GM18861 (cell line): ENCODE data around the gene CSNK1E.

Source experiments
- ATAC-seq: cut with Tn5 transposase; IDR thresholded peaks from one replicate; pipeline ENCODE4 v1.9.1; 2021; ENCODE audit not compliant: unreplicated experiment

The CSNK1E gene

DNA sequence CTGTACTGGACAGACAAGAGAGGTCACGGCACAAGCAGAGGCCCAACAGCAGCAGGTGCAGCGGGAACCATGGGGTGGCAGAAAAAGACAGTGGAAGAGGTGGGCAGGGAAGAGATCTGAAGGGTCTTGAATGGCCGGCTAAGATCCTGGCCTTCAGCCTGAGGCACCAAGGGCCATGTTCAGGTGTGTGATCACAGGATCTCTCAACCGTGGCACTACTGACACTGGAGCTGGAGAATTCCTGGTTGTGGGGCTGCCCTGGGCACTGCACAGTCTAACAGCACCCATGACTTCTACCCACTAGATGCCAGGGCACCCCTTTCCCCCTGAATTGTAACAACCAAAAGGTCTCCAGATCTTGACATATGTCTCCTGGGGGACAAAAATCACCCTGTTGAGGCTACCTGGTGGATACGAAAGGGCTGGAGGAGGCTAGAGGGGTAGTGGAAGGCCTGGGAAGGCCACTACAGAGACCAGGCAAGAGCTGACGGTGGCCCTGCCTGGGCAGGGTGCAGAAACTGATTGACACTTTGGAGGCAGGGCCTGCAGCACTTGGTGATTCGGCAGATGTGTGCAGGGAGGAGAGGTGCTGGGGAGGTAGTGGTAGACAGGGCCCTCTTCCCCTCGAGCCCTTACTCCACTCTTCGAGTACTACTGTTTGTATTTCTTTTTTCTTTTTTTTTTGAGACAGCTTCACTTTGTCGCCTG is 8.3 kb downstream of the CSNK1E start:
- no peak for ATAC-seq

DNA sequence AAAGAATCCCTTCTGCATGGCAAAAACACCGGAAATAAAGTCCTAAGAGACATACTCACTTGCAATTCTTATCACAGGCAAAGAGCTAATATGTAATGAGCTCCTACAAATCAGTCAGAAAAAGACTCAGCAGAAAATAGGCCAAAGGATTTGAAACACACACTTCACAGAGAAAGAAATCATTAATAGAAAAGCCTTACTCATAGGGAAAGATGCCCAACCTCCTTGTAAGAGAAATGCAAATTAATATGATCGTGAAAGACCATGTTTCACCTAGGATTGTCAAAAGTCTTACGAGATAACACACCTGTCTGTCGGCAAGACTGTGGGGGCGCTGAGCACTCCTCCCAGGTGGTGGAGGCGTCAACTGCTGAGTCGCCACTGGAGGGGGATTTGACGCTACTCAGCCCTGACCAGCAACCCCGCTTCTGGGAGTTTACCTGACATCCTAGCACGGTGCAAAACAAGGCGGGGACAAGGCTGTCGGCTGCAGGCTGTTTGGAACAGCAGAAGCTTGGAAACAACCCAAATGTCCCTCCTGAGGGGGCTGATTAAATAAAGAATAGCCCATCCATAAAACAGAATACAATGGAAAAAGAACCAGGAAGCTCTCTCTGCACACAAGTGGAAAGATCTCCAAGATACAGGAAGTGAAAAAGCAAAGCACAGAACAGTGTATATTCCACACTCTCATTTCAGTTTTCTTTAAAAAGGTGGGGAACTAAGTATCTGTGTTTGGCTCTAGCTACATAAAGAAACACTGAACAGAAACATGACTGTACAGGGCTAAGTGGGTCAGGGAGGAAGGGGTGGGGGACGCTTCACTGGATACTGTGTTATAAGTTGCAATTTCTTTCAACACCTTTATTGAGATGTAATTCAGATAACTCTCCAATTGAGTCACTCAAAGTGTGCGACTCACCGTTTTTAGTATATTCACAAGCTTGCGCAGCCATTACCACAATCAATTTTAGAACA is 11.5 kb downstream of the CSNK1E start:
- peak; percentile 66 for ATAC-seq

DNA sequence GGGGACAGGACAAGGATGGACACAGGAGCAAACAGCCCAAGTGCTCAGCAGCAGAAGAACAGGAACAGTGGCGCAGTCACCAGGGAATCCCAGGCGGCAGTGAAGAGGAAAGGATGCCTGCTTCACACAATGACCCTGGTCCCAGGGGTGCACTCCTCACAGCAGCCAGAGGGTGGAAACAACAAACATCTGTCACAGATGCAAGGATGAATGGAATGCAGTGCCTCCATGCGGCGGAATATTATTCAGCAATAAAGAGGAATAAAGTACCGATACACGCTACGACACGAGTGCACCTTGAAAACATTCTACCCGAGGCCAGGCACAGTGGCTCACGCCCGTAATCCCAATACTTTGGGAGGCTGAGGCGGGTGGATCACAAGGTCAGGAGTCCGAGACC is 12.7 kb downstream of the CSNK1E start:
- ATAC-seq, result no peak

DNA sequence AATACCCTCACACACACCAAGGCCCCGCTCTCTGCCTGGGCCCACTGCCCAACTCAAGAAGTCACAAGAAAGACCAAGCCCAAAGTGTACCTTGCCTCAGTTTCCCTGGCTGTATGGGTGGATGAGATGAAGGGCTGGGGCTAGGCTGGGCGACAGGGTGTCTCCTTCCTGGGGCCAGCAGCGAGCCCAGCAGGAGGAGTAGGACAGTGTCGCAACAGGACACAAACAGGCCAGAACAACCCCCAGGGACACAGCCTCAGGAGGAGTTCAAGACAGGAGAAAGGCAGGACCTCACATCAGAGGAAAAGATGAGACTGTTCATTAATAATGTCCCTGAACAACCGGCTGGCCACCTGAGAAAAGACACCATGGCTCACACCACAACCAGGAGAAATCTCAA is 13.3 kb downstream of the CSNK1E start:
- no peak for ATAC-seq

DNA sequence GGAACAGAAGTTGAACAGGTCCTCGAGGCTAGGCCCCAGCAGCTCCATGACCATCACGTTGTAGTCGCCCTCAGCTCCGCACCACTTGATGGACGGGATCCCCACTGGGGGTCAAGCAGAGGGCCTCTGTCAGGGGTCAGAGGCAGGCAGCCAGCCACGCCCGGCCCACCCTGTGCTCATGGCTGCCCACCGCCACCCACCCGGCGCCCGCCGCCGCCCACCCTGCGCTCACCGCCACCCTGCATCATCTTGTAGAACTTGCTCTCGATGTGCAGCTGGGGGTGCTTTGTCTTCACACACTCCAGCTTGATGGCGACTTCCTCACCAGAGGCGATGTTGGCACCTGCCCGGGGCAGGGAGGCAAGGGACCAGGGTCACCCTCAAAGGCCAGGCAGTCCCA is 14.3 kb downstream of the CSNK1E start:
- no peak for ATAC-seq

DNA sequence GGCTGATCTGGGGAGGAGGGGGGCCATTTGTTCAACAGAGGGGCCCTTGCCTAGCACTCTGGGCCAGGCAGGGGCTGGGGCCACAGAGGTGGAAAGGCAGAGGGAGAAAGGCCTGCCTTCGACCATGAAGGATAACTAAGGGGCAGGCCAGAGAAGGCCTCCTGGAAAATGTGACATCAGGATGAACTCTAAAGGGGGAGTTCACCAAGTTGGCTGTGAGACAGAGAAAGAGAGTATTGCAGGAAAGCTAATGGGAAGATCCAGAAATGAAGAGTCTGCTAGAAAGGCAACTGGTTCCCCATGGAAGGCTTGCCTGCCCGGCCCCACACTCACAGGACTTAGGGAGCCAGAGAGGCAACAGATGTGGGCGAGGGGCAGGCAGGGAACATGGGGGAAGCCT is 16.3 kb downstream of the CSNK1E start:
- ATAC-seq, result no peak

DNA sequence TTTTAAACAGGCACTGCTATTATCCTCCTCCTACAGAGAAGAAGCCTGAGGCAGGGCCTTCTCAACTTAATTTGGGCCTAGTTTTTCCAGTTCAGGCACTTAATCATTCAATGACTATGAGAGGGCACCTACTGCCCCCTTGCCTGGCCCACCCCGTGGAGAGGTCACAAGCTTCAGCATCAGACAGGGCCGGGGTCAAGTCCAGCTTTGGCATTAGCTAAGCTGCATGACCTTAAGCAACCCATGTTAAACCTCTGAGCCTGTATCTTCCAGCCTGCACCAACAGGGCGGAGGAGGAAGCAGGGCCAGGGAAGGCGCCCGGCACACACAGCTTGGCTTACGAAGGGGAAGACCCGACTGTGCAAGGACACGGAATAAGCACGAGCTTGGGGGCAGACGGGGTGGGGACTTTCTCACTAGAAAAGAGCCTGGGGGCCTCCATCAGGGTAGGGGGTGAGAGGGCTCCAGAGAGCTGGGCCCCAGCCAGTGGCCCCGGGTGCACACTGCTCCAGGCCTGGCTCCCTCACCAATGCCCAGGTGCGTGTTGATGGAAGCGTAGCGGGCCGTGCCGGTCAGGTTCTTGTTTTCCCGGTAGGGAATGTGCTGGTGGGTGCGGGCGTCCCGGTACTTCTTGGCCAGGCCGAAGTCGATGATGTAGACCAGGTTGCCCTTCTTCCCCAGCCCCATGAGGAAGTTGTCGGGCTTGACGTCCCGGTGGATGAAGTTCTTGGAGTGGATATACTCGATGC is 16.9 kb downstream of the CSNK1E start:
- ATAC-seq, result no peak

DNA sequence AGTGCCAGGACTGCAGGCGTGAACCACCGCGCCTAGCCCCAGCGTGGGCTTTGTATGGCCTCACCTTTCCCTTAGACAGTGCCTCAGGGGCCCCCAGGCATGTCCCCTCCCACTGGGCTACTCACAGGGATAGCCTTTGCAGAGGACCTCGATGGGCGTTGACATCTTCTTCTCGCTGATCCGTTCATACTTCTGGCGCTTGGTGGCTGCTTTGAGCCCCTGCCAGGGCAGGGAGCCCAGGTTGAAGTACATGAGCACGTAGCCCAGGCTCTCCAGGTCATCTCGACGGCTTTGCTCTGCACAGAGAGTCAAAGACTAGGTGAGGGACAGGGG is 17.5 kb downstream of the CSNK1E start:
- ATAC-seq, result no peak

DNA sequence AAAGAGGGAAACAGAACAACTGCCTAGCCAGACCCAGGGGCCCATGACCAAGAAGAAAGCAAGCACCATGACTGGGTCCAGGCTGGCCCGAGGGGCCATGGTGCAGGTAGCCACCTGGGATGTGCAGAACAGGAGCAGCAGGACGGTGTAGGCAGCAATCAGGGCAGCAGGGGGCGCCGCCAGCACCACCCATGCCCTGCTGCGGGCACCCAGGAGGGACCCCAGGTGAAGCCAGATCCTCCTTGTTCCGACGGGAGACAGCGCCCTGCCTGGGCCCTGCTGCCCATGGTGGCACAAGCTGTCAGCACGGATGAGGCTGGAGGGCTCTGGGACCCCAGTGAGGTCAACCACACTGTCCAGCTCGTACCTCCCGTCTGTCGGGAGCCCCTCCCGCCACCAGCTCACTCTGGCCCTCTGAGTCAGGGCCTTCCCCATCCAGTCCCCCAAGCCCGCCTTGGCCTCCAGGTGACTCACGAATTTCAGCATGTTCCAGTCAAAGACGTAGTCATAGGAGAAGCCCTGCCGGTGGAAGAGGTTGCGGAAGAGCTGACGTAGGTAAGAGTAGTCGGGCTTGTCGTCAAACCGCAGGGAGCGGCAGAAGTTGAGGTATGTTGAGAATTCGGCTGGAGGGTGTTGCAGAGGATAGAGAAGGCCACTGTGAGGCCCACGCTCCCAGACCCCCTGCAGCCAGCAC is 18.8 kb downstream of the CSNK1E start:
- ATAC-seq, result no peak

DNA sequence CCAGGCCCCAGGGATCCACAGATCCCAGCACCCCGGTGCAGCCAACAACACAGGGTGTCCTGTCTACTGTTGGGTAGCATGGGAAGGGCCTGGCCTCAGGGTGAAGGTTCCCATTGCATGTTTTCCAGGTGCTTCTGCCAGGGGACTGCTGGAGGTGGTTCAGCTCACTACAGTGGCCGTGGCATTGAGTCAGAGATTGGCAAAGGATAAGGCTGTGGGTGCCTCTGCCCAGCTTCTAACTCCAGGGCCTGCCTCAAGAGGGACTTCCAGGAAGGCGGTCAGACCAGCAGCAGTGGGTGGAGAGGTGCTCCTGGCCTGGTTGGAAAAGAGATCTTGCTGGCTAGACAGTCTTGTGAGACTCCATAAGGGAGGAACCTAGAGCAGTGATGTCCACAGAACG is 20.9 kb downstream of the CSNK1E start:
- no peak for ATAC-seq

DNA sequence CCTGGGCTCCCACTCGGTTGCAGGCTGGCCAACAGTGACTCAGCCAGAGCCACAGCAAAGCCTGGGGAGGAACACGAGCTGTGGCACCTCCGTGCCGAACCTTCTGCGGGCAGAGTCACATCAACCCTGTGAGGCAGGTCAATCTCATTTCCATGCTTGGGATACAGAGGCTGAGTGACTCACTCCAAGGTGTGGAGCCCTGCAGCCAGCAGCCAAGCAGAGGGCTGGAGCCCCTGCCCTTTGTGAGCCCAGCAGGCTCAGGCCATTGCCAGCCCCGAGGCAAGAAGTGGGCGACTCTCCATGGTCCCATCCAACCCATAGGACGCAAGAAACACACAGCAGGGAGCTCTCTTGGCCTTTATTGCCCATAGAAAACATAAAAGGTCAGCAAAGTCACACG is 21.4 kb downstream of the CSNK1E start:
- no peak for ATAC-seq

DNA sequence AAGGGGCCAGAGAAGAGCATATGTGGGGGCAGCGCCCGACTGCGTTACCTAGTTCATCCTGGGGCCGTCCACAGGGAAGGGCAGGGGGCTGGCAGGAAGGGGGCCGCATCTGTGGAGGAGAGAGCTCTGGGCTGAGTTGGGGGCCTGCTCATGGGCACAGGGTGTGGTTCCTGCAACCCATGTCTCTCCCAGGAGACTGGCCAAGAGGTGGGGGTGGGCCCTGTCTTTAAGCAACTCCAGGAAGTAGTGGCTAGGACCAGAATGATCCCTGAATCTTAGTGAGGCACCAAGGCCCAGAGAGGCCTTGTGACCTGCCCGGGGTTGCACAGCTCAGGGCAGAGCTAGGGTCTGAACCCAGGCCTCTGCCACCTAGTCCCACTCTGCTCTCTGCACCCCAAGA is 21.9 kb downstream of the CSNK1E start:
- ATAC-seq, result no peak

DNA sequence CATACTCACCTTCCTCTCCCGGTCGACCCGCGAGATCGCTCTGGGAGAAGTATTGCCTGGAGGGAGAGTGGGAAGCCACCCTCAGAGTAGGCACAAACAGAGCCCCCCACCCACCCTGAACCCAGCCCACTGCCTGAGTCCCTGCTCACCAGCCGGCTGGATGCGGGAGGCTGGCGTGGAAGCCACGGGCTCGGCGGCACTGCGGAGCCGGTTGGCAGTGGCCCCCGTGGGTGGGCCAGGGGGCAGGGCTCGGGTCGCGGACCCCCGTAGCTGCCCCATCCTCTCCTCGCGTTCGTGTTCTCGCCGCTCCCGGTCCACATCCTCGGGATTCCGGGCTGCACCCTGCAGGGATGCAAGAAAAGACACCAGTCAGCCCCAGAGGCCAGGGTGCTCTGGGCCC is 23.0 kb downstream of the CSNK1E start:
- no peak for ATAC-seq

DNA sequence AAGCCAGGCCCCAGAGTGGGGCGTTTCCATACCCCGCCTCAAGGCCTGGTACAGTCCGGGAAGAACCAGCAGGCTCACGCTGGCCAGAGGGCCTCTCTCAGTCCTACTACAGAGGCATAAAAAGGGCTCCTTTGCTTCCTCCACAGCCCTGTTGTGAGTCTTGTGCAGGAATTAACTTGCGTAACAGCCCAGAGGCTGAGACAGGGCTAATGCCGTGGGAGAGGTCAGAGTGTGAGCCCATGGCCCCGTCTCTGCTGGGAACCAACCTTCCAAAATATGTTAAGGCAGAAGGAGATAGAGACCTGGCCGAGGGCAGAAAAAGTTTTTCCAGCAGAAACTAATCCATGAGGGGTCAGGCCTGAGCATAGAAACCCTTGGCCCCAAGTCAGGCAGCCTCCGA is 24.5 kb downstream of the CSNK1E start:
- ATAC-seq, result no peak

DNA sequence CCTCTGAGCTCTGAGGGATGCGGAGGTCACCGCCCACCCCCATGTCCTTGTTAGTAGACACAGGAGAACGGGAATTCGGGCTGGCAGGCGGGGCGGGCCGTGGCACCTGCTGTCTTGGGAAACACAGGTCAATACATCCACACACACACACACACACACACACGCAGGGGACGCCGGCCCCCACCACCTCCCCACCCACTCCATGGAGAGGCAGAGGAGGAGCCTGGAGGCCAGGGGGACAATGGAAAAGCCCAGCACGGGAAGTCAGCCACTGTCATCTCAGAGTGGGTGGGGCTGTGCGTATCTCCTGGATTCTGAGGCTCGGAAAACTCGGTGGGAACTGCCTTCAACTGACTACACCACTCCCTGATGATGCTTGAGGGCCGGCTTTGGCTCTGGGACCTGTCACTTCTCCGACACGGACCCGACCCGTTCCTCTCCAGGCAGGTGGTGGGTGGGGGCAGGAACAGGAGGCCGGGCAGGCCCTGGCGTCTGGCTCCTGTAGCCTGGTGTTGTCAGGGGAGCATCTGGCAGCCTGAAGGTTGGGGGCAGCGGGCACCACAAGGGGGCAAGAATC is 25.9 kb downstream of the CSNK1E start:
- ATAC-seq, result no peak

DNA sequence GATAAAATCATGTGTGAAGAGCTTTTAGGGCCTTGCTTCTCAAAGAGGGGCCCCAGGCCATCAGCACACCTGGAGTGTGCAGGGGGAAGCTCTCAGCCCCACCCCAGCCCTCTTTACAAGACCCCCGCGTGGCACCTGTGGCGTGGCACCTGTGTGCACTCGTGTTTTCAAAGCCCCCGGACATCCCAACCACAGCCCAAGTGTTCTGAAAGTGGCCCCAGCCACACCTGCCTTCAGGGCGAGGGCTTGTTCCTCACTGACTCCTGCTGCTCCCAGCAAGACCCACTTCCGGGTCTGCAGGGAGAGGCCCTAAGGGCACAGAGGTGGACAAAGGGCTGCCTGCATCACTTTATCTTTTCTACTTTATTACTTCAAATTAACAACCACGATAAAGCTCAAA is 26.9 kb downstream of the CSNK1E start:
- no peak for ATAC-seq

DNA sequence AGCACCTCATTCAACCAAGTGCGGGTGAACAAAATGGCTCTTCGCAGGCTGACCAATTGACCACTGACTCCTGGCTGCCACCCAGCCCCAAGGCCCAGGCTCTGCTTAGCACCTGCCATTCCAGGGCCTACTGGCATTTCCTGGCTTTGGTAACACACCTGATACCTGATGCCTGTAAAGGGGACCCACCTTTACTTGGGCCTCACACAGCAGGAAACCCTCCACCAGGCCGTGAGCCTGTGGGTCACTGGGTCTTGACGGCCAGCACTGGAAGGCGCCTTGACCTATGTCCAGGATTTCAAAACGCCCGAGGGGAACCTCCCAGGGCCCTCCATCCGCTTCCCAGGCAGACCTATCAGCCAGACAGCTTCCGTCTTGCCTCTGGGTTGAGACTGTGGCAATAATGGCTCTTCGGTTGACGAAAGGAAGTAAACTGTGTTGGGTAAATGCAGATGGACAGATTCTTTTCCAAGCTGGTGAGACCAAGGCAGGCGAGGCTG is 27.6 kb downstream of the CSNK1E start:
- no peak for ATAC-seq

DNA sequence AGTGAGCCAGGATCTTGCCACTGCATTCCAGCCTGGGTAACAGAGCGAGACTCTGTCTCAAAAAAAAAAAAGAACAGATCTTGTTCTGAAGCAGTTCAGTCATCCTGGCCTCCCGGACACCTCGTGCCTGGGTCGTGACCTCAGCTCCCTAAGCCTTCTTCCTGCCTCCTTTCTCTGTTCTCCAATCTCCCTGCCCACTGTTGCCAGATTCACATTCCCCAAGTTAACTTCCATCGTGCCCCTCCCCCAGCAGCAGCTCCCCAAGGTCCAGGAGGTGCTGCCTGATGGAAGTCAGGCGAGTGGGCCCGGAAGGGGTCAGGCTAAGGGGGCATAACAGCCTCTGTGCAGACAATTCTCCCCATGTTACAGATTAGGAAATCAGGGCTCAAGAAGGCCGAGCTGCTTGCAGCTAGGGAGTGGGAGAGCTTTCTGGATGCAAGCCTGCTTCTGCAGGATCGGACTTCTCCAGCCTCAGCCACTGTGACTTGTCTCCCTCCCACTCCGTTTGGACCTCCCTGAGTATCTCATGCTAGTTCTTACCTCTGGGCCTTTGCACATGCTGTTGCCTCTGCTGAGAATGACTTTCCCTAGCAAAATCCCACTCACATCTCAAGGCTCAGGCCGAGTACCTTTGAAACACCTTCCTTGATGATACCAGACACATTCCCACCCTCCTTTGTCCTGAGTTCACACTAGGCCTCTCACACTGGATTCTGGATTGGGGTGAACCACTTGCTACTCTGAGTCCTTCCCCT is 30.1 kb downstream of the CSNK1E start:
- no peak for ATAC-seq

DNA sequence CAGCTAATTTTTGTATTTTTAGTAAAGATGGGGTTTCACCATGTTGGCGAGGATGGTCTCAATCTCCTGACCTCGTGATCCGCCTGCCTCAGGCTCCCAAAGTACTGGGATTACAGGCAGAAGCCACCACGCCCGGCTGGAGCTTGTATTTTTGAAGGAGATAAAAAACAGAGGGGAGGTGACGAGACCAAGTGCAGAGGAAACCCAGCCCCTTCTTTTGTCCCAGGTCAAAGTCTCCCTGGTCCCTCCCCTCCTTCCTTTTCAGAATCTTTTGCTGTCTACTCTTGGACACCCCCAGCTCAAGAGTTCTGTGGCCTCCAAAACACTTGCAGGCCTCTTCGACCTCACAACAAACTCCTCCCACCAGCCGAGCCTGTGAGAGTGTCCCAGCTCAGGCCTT is 32.2 kb downstream of the CSNK1E start:
- no peak for ATAC-seq

DNA sequence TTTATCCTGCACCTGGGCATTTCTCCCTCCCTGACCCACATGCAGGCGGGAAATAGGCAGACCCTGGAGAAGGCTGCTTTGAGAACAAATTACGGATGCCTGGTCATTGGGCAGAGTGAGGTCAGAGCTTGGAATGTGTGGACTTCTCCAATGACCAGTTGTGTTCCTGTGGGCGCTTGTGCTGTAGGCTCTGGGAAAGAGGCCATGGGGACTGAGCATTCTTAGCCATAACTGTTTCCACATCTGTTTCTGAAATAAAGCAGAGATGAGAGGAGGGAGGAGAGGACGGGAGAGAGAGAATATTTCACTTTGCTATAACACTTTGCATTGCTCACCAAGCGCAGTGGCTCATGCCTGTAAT is 33.2 kb downstream of the CSNK1E start:
- no peak for ATAC-seq
